CD4-positive, alpha-beta T cell treated with Interleukin-2 at 100 ng/mL for 4 hours (primary cell): ENCODE data around the gene BTBD16.

Experiments
- DNase-seq: peaks from one replicate; pipeline ENCODE4 v3.0.0-alpha.2; 2020; ENCODE audit warnings: low spot score

Gene BTBD16

DNA sequence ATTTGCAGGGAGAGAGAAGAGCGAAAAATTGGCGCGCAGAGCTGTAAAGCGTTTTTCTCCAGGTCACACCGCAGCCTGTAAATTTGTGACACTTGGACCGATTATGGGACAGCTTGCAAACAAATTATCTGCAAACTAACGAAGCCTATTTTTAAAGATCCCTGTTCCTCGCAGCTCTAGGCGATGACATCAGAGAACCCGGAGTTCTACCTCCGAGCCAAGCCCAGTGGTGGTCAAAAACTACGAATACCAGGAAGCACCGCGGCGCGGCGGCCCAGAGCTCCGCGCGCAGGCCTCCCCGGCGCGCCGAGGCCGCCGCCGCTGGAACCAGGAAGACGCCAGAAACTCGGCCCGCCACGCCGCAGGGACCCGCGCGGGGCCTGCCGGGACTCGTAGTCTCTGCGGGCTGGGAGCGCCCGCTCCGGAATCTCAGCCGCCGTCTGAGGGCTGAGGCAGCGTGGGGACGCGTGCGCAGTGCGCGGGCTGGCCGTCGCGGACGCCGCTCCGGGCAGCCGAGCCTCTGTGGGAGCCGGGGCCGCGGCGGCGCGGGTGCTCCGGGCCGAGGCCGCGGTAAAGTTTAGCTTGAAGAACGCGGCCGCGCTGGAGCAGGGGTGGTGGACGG, 103.3 kb downstream of the BTBD16 start, which contains the start of gene PLEKHA1:
TSS of gene PLEKHA1 (plus strand) at position 472 of the 622 bp plus-strand sequence. CDS start 18,493 bp downstream, outside the sequence.
- peak; percentile 94 for DNase-seq

DNA sequence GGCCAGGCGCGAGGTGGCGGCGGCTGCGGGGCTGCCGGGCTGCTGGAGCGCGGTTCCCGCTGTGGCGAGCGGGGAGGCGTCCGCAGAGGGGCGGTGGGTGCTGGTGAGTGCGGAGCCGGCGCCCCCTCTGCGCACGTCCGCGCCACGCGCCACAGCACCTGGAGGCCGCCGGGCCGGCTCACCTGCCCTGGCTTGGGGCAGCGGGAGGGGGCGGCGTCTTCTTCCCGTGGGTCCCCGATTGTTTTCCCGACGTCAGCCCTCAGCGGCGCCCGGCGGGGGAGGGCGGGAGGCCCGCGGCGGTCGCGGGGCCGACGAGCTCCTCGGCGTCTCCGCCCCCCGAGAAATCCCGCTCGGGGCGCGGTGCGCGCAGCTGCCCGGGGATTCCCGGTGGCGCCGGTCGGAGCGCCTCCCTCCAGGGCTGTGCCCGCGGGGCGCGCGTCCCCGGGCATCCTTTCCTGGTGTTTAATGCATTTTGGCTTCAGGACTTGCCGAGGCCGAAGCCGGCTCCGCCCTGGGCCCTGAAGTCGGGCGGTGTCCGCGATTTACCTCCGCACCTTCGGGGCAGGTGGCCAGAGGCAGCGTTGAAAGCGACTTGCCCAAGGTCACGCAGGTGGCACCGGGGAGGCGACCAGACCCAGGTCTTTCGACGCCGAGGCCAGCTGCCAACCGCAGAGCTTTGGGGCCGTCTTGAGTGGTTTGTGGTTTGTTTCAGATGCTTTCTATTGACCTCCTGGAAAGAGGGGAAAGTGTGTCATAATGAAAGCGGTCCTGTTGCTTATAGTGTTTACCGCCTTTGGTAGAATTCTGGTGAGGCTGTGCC, 104.0 kb downstream of the BTBD16 start:
- peak; percentile 70 for DNase-seq

DNA sequence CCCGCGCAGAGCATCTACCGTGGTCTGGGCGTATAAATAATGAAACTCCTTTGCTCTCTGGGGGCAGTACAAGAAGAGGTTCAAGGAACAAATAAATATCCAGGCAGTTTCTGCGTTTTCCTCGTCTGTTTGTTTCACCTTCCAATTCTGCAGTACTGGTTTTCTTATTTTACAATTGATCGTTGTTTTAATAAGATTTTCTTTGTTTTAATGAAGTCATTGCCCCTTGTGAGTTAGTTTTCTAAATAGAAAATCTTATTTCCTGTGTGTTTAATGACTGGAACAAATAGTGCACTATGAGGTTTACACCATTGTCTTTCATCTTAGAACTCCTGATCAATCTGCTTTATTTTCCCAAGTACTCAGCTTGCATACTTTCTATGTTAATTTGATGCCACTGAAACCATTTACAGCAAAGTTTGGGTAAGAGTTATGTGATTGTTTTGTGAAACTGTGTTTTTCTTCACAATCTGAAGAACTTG, 104.6 kb downstream of the BTBD16 start:
- no peak for DNase-seq

DNA sequence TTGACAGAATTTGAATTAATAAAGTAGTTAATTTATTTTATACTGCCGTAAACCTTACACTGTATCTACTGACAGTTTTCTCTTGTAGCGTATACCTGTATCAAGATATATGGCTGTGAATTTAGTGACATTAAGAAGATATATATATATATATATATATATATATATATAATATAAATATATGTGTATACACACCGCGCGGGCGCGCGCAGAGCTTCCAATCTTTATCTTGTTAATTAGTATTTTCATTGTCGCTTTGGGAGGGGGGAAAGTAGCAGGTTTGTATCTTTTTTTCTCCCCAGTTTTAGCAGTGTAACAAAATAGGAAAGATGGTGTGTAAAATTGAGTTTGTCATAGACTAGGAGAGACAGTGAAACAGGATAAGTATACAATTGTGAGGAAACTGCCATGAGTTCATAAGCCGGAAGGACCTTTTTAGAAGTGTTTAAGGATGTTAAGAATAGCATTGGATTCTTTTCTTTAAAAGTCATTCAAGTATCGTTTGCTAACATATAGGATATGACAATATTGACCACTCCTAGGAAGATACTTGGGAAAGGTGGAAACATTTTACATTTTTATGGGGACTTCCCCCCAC, 105.4 kb downstream of the BTBD16 start:
- no peak for DNase-seq

DNA sequence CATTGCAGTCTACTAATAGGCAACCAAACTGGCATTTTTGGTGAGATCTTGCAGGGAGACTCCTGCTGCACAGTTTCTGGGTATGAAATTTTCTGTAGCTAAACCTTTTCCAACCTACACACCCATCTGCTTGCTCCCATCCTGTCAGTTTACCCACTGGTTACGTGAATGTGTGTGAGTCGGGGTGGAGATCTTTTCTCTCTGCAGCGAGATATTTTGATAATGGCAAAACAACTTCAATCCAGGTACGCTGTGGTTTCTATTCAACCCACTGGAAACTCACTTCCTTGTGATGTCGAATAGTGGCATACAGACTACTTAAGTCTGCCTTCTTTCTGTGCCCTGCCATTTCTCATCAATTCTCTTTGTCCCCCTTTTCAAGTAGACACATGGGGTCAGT, 107.9 kb downstream of the BTBD16 start:
- no peak for DNase-seq

DNA sequence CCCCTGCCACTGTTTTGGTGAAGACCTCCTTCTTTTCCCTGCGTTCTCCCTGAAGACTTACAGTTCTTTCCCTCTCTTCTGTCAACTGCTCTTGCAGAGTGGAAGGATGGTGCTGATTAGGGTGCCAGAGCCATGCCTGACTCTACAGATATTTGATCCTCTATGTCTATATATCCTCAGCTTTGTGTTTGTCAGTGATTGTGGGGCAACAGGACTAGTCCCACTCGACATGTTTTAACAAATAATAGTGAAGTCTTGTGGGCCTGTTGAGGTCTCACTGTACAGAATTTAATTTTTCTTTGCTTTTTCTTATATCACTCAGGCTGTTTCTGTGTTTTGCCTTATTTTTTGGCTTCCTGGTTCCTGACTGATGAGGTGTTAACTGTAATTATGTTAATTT, 108.4 kb downstream of the BTBD16 start:
- no peak for DNase-seq

DNA sequence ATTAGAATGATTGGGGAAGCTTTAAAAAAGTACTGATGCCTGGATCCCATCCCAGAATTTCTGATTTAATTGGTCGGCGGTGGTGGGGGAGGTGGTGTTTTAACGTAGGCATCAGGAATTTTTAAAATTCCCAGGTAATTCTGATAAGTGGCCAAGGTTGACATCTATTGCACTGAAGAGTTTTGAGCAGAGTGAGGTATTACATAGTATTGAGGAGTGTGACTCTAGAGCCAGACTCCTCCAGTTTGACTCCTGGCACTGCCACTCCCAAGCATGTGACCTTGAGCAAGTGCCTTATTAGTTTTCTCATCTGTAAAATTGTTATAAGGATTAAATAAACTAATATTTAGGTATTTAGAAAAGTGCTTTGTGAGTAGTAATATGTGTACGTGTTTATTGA, 109.6 kb downstream of the BTBD16 start:
- no peak for DNase-seq

DNA sequence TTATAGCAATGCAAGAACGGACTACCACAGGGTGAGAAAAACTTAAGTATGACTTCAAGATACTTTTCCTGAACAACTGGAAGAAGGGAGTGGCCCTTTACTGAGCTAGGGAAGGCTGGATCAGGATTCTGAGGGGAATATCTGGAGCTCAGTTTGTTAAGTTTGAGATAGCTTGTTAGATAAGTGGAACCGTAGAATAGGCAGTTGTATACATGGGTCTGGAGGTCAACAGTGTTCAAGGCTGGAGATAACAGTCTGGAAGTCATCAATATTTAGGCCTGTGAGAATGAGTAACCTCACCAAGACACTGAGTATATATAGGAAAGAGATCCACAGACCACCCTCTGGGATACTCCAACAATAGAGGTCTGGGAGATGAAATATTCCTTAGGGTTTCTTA, 110.6 kb downstream of the BTBD16 start:
- no peak for DNase-seq

DNA sequence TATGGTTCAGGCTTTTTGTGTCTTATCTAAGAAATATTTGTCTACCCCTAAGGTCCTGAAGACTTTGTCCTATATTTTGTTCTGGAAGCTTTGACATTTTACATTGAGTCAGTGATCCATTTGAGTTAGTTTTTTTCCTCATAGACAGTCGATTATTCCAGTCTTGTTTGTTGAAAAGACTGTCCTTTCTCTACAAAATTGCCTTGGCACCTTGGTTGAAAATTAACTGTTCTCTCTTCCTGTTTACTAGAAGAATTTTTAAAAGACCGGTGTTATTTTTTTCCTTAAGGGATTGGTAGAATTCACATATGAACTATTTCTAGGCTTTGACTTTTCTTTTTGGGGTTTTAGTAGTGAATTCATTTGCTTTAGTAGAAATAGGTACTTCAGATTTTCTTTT, 115.4 kb downstream of the BTBD16 start:
- DNase-seq: no peak

DNA sequence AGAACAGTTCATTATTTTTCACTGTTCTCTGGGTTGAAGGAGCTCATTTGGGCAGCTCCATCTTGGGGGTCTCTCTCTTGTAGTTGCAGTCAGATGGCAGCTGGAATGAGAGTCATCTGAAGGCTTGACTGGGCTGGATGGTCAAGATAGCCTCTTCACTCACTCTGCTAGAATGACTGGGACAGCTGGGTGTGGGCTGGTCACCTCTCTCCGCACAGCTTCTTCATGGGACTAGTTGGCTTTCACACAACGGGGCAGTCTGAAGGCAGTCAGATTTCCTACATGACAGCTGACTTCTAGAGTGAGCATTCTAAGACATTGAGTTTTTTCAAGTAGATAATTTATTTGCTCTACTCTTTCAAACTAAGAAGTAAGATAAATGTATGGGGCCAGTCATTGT, 116.5 kb downstream of the BTBD16 start:
- DNase-seq: no peak
